GM12878 (cell line): ENCODE data around the gene CD200R1. TPM values are rescaled to one million over a fixed set of nuclear protein-coding genes. Genes with fewer than 3 reads are reported as not detected.
A peak's percentile ranks its signal among the peaks of the same experiment; 100 is the strongest.

ENCODE experiments used
- BACH1 ChIP-seq: fragments of 450-650 bp; IDR thresholded peaks from 2 replicates; pipeline ENCODE4 v1.6.1; 2017; ENCODE audit warnings: mild to moderate bottlenecking, borderline replicate concordance
- CBX3 ChIP-seq: fragments of 200-600 bp; sonication (generic); IDR thresholded peaks from 2 replicates; pipeline ENCODE4 v1.6.1; 2016; ENCODE audit warnings: low read depth, borderline replicate concordance
- CHD4 ChIP-seq: fragments of 200-600 bp; sonication (generic); IDR thresholded peaks from 2 replicates; pipeline ENCODE4 v1.6.1; 2016; ENCODE audit warnings: mild to moderate bottlenecking
- IKZF2 ChIP-seq, 2 experiments: fragments of 450-650 bp; IDR thresholded peaks; 2 replicates each; pipeline ENCODE4 v1.6.1; 2017; ENCODE audit warnings: mild to moderate bottlenecking in 2 of 2, moderate library complexity in 2 of 2
- JUNB ChIP-seq: IDR thresholded peaks from 2 replicates; pipeline ENCODE4 v1.6.1; 2016; ENCODE audit warnings: antibody characterized with exemption, mild to moderate bottlenecking
- JUND ChIP-seq: IDR thresholded peaks from 2 replicates; pipeline ENCODE4 v1.6.1; 2012; ENCODE audit warnings: low read depth, mild to moderate bottlenecking, low read length, improper control_type of control experiment, moderate library complexity
- KDM1A ChIP-seq: fragments of 200-600 bp; sonication (generic); IDR thresholded peaks from 2 replicates; pipeline ENCODE4 v1.6.1; 2016; ENCODE audit warnings: borderline replicate concordance
- LARP7 ChIP-seq: fragments of 450-650 bp; IDR thresholded peaks from 2 replicates; pipeline ENCODE4 v1.6.1; 2017; ENCODE audit warnings: mild to moderate bottlenecking
- MTA2 ChIP-seq: fragments of 450-650 bp; IDR thresholded peaks from 2 replicates; pipeline ENCODE4 v1.6.1; 2016; ENCODE audit warnings: low read depth, mild to moderate bottlenecking, moderate library complexity
- POLR2A ChIP-seq: IDR thresholded peaks from 2 replicates; pipeline ENCODE4 v1.6.1; 2011; ENCODE audit warnings: low read depth, mild to moderate bottlenecking, low read length
- RCOR1 ChIP-seq: conservative IDR thresholded peaks from 2 replicates; pipeline ENCODE4 v1.6.1; 2012; ENCODE audit warnings: low read depth, low read length, improper control_type of control experiment
- SPI1 ChIP-seq: IDR thresholded peaks from 2 replicates; pipeline ENCODE4 v1.6.1; 2011; ENCODE audit warnings: low read depth, mild to moderate bottlenecking, low read length, moderate library complexity, borderline replicate concordance; ENCODE audit not compliant: insufficient read depth
- ZZZ3 ChIP-seq: IDR thresholded peaks from 2 replicates; pipeline ENCODE4 v1.6.1; 2011; ENCODE audit warnings: low read depth; ENCODE audit not compliant: control insufficient read depth, insufficient read length
- polyA plus RNA-seq, 11 experiments: library from polyadenylated mRNA; depleted of rRNA in 4 of 11; unstranded in 6 of 11; stranded (reverse) in 5 of 11; fragments of >200 nt; fragmentation: Nextera tagmentation in 4 of 11; fragmentation: Illumina TruSeq in 1 of 11; extraction: Ambion mirVana in 4 of 11; extraction: Trizol in 1 of 11; gene quantifications; 1 replicate in 1 of 11; 2 replicates in 10 of 11; pipeline versions ENCODE4 v1.2.1 to v1.2.3, GENCODE V29; 2011 to 2016; ENCODE audit warnings: inconsistent platforms in 2 of 11, missing spikeins in 2 of 11, low read depth in 1 of 11
- total RNA-seq, 4 experiments: library from RNA; depleted of rRNA in 3 of 4; stranded (reverse); fragments of >200 nt in 3 of 4; fragmentation: Illumina TruSeq in 1 of 4; extraction: Trizol in 1 of 4; gene quantifications; 2 replicates each; pipeline versions ENCODE4 v1.2.1 to v1.2.3, GENCODE V29; 2013 to 2021
- TF ChIP-seq, protein P1 (sequence below): fragments of 450-650 bp; IDR thresholded peaks from 2 replicates; pipeline ENCODE4 v1.6.1; 2016; ENCODE audit warnings: mild to moderate bottlenecking
- TF ChIP-seq, protein P2 (sequence below): IDR thresholded peaks from 2 replicates; pipeline ENCODE4 v1.6.1; 2012; ENCODE audit warnings: improper control_type of control experiment, low read depth, low read length; ENCODE audit not compliant: insufficient replicate concordance
- TF ChIP-seq, protein P3 (sequence below): IDR thresholded peaks from 2 replicates; pipeline ENCODE4 v1.6.1; 2012; ENCODE audit warnings: mild to moderate bottlenecking, low read depth, low read length
- TF ChIP-seq, protein P4 (sequence below): fragments of 150-350 bp; IDR thresholded peaks from 2 replicates; pipeline ENCODE4 v1.6.1; 2016; ENCODE audit warnings: low read depth, low read length

CD200R1 gene
- total and polyA plus RNA-seq, 10 of the 15 experiments (the other 5 are each of a cell fraction or from before 2014, with no cell fraction given) = 0.15 to 1.1 (median 0.88) TPM

DNA sequence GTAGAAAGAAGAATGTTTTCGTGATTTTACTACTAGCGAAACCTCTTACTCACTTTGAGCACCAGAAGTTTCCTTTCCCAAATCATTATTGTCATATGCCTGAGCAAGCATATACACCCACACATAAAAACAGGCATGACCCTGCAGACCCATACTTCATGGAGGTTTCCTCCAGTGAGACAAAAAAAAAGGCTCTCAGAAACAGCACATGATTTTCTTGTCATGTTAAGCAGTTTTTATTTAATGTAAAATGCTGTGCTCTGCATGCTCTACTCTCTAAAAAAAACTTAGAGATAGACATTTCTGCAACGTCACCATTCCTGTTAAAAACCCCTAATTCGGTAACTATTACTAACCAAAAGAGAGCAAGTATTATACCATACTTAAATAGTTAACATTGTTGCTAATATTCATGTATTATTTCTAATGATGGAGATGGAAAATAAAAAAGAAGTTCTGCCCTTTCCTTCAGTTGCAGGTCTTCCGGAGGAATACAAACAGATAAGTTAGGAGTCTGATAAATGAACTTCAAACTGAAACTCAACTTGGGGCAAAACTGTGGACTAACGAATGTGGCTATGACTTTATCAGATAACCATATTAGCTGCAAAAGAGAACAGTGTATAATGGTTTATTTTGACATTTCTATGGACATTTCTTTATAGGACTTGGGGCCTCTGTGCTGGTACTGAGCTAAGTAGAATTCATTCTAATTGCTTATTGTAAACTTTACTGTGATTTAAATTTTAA lies 15.9 kb downstream of the CD200R1 start (continued):
- TF ChIP-seq ZZZ3 (no peak), MTA2 (0 out of 2 replicates have a peak, but pooled peaks have one; percentile 12), JUNB (peak; percentile 33; the same call in 1 of the 2 replicates), BACH1 (no peak), POLR2A (no peak), CBX3 (no peak), LARP7 (no peak), KDM1A (no peak), IKZF2 (IDR thresholded peaks at IDR 0.05) (peak in 1 of 2 experiments; percentile 14; a peak in 1 of 4 replicates), JUND (no peak), SPI1 (no peak), CHD4 (no peak), RCOR1 (no peak)
- TF ChIP-seq, protein P1, sequence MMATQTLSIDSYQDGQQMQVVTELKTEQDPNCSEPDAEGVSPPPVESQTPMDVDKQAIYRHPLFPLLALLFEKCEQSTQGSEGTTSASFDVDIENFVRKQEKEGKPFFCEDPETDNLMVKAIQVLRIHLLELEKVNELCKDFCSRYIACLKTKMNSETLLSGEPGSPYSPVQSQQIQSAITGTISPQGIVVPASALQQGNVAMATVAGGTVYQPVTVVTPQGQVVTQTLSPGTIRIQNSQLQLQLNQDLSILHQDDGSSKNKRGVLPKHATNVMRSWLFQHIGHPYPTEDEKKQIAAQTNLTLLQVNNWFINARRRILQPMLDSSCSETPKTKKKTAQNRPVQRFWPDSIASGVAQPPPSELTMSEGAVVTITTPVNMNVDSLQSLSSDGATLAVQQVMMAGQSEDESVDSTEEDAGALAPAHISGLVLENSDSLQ = no peak
- TF ChIP-seq, protein P2, sequence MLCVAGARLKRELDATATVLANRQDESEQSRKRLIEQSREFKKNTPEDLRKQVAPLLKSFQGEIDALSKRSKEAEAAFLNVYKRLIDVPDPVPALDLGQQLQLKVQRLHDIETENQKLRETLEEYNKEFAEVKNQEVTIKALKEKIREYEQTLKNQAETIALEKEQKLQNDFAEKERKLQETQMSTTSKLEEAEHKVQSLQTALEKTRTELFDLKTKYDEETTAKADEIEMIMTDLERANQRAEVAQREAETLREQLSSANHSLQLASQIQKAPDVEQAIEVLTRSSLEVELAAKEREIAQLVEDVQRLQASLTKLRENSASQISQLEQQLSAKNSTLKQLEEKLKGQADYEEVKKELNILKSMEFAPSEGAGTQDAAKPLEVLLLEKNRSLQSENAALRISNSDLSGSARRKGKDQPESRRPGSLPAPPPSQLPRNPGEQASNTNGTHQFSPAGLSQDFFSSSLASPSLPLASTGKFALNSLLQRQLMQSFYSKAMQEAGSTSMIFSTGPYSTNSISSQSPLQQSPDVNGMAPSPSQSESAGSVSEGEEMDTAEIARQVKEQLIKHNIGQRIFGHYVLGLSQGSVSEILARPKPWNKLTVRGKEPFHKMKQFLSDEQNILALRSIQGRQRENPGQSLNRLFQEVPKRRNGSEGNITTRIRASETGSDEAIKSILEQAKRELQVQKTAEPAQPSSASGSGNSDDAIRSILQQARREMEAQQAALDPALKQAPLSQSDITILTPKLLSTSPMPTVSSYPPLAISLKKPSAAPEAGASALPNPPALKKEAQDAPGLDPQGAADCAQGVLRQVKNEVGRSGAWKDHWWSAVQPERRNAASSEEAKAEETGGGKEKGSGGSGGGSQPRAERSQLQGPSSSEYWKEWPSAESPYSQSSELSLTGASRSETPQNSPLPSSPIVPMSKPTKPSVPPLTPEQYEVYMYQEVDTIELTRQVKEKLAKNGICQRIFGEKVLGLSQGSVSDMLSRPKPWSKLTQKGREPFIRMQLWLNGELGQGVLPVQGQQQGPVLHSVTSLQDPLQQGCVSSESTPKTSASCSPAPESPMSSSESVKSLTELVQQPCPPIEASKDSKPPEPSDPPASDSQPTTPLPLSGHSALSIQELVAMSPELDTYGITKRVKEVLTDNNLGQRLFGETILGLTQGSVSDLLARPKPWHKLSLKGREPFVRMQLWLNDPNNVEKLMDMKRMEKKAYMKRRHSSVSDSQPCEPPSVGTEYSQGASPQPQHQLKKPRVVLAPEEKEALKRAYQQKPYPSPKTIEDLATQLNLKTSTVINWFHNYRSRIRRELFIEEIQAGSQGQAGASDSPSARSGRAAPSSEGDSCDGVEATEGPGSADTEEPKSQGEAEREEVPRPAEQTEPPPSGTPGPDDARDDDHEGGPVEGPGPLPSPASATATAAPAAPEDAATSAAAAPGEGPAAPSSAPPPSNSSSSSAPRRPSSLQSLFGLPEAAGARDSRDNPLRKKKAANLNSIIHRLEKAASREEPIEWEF = no peak
- TF ChIP-seq, protein P3, sequence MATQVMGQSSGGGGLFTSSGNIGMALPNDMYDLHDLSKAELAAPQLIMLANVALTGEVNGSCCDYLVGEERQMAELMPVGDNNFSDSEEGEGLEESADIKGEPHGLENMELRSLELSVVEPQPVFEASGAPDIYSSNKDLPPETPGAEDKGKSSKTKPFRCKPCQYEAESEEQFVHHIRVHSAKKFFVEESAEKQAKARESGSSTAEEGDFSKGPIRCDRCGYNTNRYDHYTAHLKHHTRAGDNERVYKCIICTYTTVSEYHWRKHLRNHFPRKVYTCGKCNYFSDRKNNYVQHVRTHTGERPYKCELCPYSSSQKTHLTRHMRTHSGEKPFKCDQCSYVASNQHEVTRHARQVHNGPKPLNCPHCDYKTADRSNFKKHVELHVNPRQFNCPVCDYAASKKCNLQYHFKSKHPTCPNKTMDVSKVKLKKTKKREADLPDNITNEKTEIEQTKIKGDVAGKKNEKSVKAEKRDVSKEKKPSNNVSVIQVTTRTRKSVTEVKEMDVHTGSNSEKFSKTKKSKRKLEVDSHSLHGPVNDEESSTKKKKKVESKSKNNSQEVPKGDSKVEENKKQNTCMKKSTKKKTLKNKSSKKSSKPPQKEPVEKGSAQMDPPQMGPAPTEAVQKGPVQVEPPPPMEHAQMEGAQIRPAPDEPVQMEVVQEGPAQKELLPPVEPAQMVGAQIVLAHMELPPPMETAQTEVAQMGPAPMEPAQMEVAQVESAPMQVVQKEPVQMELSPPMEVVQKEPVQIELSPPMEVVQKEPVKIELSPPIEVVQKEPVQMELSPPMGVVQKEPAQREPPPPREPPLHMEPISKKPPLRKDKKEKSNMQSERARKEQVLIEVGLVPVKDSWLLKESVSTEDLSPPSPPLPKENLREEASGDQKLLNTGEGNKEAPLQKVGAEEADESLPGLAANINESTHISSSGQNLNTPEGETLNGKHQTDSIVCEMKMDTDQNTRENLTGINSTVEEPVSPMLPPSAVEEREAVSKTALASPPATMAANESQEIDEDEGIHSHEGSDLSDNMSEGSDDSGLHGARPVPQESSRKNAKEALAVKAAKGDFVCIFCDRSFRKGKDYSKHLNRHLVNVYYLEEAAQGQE = no peak
- TF ChIP-seq, protein P4, sequence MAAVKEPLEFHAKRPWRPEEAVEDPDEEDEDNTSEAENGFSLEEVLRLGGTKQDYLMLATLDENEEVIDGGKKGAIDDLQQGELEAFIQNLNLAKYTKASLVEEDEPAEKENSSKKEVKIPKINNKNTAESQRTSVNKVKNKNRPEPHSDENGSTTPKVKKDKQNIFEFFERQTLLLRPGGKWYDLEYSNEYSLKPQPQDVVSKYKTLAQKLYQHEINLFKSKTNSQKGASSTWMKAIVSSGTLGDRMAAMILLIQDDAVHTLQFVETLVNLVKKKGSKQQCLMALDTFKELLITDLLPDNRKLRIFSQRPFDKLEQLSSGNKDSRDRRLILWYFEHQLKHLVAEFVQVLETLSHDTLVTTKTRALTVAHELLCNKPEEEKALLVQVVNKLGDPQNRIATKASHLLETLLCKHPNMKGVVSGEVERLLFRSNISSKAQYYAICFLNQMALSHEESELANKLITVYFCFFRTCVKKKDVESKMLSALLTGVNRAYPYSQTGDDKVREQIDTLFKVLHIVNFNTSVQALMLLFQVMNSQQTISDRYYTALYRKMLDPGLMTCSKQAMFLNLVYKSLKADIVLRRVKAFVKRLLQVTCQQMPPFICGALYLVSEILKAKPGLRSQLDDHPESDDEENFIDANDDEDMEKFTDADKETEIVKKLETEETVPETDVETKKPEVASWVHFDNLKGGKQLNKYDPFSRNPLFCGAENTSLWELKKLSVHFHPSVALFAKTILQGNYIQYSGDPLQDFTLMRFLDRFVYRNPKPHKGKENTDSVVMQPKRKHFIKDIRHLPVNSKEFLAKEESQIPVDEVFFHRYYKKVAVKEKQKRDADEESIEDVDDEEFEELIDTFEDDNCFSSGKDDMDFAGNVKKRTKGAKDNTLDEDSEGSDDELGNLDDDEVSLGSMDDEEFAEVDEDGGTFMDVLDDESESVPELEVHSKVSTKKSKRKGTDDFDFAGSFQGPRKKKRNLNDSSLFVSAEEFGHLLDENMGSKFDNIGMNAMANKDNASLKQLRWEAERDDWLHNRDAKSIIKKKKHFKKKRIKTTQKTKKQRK = no peak
